Effector memory CD4-positive, alpha-beta T cell (primary cell): ENCODE results near the gene SAMD5.

ENCODE experiments used
- DNase-seq, 3 donors: peaks; one replicate each; pipeline ENCODE4 v3.0.0-alpha.2; 2020
- H3K27ac ChIP-seq: 2 replicates; pipeline ENCODE4 v1.7.0; 2013; ENCODE audit warnings: mild to moderate bottlenecking, low read length, moderate library complexity; ENCODE audit not compliant: insufficient read depth, poor library complexity, severe bottlenecking
- H3K27me3 ChIP-seq: replicated peaks from 2 replicates; pipeline ENCODE4 v1.7.0; 2013; ENCODE audit warnings: mild to moderate bottlenecking, low read length; ENCODE audit not compliant: insufficient read depth, control insufficient read depth, poor library complexity, severe bottlenecking
- H3K36me3 ChIP-seq: 2 replicates; pipeline ENCODE4 v1.7.0; 2013; ENCODE audit warnings: mild to moderate bottlenecking, low read length, moderate library complexity; ENCODE audit not compliant: control insufficient read depth, insufficient read depth
- H3K4me1 ChIP-seq: 2 replicates; pipeline ENCODE4 v1.7.0; 2013; ENCODE audit warnings: low read length, mild to moderate bottlenecking; ENCODE audit not compliant: control insufficient read depth, insufficient read depth, poor library complexity, severe bottlenecking
- H3K4me3 ChIP-seq: 2 replicates; pipeline ENCODE4 v1.7.0; 2013; ENCODE audit warnings: low read length, low read depth, mild to moderate bottlenecking; ENCODE audit not compliant: insufficient read depth, poor library complexity, severe bottlenecking
- H3K9me3 ChIP-seq: 2 replicates; pipeline ENCODE4 v1.7.0; 2013; ENCODE audit warnings: mild to moderate bottlenecking, low read length, moderate library complexity; ENCODE audit not compliant: control insufficient read depth

SAMD5 gene

GRCh38 chr6:147504848-147505247, 3.6 kb upstream of the SAMD5 start:
- DNase-seq = no peak
- H3K4me1 ChIP-seq = peaks cover 16% of the 10 kb centered on the region
- peaks cover 27% of the 10 kb centered on the region for H3K27me3 ChIP-seq
- no peaks in the 10 kb centered on the region for H3K36me3 ChIP-seq
- H3K9me3 ChIP-seq = no peaks in the 10 kb centered on the region
- H3K4me3 ChIP-seq = no peak overlapping the region
- H3K27ac ChIP-seq = no peak overlapping the region

DNA sequence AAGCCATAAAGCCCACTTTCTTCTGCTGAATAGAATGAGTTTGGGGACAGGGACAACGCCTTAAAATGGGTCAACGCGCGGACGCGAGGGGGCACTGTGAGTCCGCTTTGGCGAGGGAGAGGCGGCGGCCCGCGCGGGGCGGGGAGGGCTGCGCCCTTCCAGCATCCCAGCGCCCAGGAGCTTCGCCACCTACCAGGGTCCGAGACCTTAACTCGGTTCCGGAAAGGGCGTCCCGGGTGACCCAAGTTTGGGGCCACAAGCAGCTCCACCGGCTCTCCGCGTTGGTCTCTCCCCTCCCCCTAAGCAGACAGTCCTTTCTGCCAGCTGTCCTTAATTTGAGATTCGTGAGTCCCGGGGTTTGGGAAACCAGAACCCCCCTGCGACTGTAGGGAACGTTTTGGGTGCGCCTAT, 1.8 kb upstream of the SAMD5 start:
- no peaks in the 10 kb centered on the region for H3K9me3 ChIP-seq
- no peak overlapping the region for H3K27ac ChIP-seq
- no peak overlapping the region for H3K4me3 ChIP-seq
- no peak for DNase-seq
- no peaks in the 10 kb centered on the region for H3K36me3 ChIP-seq
- H3K27me3 ChIP-seq = peaks cover 27% of the 10 kb centered on the region
- H3K4me1 ChIP-seq = peaks cover 16% of the 10 kb centered on the region

GRCh38 chr6:147507162-147508041, 1.1 kb upstream of the SAMD5 start:
- Histone ChIP-seq H3K27ac (no peak overlapping the region), H3K4me3 (no peak overlapping the region), H3K36me3 (no peaks in the 10 kb centered on the region), H3K9me3 (no peaks in the 10 kb centered on the region), H3K4me1 (peaks cover 16% of the 10 kb centered on the region), H3K27me3 (peaks cover 27% of the 10 kb centered on the region)
- no peak for DNase-seq

DNA sequence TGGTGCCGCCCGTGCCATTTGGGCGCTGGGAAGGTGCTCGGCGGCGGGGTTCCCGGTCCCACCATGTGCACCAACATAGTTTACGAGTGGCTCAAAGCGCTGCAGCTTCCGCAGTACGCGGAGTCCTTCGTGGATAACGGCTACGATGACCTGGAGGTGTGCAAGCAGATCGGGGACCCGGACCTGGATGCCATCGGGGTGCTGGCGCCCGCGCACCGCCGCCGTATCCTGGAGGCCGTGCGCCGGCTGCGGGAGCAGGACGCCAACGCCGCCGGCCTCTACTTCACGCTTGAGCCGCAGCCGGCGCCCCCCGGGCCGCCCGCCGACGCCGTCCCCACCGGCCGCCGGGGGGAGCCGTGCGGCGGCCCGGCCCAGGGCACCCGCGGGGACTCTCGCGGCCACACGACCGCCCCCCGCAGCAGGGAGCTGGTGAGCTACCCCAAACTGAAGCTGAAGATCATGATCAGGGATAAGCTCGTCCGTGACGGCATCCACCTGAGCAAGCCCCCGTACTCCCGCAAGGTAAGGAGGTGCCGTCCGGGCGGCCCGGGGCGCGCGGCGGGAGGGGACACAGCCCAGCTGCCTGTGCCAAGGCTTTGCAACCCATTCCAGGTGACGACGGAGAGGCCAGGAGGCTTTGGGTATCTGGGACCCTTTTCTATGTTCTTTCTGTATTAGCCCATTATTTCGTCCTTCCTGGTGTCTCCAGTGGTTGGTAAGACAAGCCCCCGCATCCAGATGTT, 547 bp downstream of the SAMD5 start:
- Histone ChIP-seq H3K36me3 (no peaks in the 10 kb centered on the region), H3K27ac (no peak overlapping the region), H3K4me1 (peaks cover 16% of the 10 kb centered on the region), H3K4me3 (peak overlapping the region; percentile 12), H3K27me3 (peaks cover 27% of the 10 kb centered on the region), H3K9me3 (no peaks in the 10 kb centered on the region)
- no peak for DNase-seq

GRCh38 chr6:147509891-147510290, 1.4 kb downstream of the SAMD5 start:
- H3K4me3 ChIP-seq = no peak overlapping the region
- H3K36me3 ChIP-seq = no peaks in the 10 kb centered on the region
- peaks cover 26% of the 10 kb centered on the region for H3K27me3 ChIP-seq
- H3K27ac ChIP-seq = no peak overlapping the region
- no peak for DNase-seq
- peaks cover 16% of the 10 kb centered on the region for H3K4me1 ChIP-seq
- H3K9me3 ChIP-seq = no peaks in the 10 kb centered on the region

DNA sequence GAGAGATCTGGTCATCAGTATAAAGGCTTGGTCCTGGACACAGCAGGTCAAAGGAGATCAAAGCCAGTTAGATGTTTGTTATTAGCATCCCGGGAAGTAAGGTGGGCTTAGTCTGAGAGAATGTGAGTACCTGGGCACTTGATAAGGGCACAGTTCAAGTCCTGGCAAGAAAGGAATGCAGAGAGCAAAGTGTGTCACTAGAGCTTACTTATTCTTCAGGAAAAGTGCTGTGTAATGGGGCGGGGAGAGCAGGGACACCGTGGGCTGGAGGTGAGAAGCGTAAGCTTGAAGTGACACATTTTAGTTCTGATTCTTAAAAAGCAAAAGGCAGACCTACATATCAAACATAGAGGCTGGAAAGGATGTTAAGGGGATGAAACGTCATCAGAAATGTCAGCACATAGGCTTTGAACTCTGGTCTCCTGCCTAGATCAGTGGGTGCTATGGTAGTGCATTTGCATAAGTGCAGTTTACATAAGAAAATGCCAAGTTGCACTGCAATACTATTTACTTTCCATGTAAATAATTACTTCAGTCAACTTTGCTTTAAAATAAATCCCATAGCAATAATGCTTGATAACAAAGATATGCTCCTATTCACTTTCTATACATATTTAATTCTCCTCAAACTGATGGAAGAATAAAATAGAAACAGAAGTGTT, 2.6 kb downstream of the SAMD5 start:
- Histone ChIP-seq H3K4me3 (no peak overlapping the region), H3K36me3 (no peaks in the 10 kb centered on the region), H3K27ac (no peak overlapping the region), H3K4me1 (peaks cover 16% of the 10 kb centered on the region), H3K9me3 (no peaks in the 10 kb centered on the region), H3K27me3 (peaks cover 20% of the 10 kb centered on the region)
- no peak for DNase-seq

DNA sequence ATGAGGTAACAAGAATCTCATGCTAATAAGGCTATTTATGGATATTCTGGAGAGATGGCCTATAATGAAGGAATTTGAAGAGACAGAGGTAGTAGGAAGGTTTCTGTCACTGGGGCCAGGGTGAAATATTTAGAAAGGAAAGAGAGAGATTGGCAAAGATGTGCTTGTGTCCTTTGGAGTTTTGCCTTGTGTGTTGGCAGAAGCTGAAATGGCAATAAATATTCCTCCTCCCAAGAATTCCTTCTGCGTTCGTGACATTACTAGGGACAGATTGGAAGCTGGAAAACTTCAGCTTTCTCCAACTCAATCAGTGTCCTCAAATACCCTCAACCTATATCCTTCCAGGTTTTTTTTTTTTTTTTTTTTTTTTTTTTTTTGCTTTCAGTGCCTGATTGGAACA, 6.3 kb downstream of the SAMD5 start:
- Histone ChIP-seq H3K36me3 (no peaks in the 10 kb centered on the region), H3K27ac (no peak overlapping the region), H3K4me3 (no peak overlapping the region), H3K9me3 (no peaks in the 10 kb centered on the region), H3K4me1 (no peaks in the 10 kb centered on the region), H3K27me3 (no peaks in the 10 kb centered on the region)
- no peak for DNase-seq

GRCh38 chr6:147515327-147515726, 6.8 kb downstream of the SAMD5 start:
- Histone ChIP-seq H3K27me3 (no peaks in the 10 kb centered on the region), H3K9me3 (no peaks in the 10 kb centered on the region), H3K4me1 (no peaks in the 10 kb centered on the region), H3K27ac (no peak overlapping the region), H3K36me3 (no peaks in the 10 kb centered on the region), H3K4me3 (no peak overlapping the region)
- no peak for DNase-seq

GRCh38 chr6:147522597-147522996, 14.1 kb downstream of the SAMD5 start:
- H3K27ac ChIP-seq = no peak overlapping the region
- no peak overlapping the region for H3K4me3 ChIP-seq
- H3K9me3 ChIP-seq = no peaks in the 10 kb centered on the region
- no peaks in the 10 kb centered on the region for H3K4me1 ChIP-seq
- no peak for DNase-seq
- H3K36me3 ChIP-seq = no peaks in the 10 kb centered on the region
- no peaks in the 10 kb centered on the region for H3K27me3 ChIP-seq
